ENCODE results near the gene TRIM47. TPM values are rescaled to one million over a fixed set of nuclear protein-coding genes. Genes with fewer than 3 reads are reported as not detected.
A peak's percentile ranks its signal among the peaks of the same experiment; 100 is the strongest.

Gene TRIM47
- total and polyA plus RNA-seq, 7 donors = 8.4 to 17.1 (median 10.9) TPM

DNA sequence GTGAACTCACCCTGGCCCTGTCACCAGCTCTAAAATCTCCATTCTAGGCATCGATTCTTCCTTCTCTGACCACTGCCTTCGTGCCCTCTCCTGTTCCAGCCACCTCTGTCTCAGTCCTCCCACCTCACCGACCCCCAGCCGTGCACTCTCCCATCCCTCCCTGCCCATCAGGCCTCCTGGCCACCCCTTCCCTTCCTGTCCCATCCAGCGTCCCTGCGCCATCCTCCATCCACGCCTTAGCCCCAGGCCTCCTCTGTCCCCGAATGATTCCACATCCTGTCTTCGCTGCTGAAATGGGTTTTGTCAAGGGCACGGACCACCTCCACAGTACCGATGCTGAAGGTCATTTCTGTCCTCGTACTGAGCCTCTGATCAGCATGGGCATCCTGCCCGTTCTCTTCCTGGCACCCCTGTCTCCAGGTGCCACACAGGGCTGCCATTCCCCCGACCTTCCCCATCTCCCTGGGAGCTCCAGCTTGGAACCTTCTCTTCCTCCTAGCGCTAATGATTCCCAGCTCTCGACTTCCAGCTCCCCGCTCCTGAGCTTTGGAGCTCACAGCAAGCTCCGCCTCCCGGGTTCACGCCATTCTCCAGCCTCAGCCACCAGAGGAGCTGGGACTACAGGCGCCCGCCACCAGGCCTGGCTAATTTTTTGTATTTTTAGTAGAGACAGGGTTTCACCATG lies 15.8 kb upstream of the TRIM47 start:
- H3K9me3 ChIP-seq = no peaks in the 10 kb centered on the region
- ATAC-seq (no peak), DNase-seq (no peak)
- peaks cover 21% of the 10 kb centered on the region for H3K4me1 ChIP-seq
- H3K27me3 ChIP-seq (ENCODE audit: insufficient read depth in 3 of 3, low read length in 2 of 3) = no peaks in the 10 kb centered on the region
- intact Hi-C loops (cut with DNase I) = loop anchor here in 1 of 2 donors (5.0 kb wide), 1 partner anchor 37 kb away; the partner anchor contains the start of gene WBP2
- H3K36me3 ChIP-seq (ENCODE audit: insufficient read depth in 1 of 2, low read depth in 1 of 2) = peaks cover 0 to 54% of the 10 kb centered on the region in 2 donors
- TF ChIP-seq, protein P1, sequence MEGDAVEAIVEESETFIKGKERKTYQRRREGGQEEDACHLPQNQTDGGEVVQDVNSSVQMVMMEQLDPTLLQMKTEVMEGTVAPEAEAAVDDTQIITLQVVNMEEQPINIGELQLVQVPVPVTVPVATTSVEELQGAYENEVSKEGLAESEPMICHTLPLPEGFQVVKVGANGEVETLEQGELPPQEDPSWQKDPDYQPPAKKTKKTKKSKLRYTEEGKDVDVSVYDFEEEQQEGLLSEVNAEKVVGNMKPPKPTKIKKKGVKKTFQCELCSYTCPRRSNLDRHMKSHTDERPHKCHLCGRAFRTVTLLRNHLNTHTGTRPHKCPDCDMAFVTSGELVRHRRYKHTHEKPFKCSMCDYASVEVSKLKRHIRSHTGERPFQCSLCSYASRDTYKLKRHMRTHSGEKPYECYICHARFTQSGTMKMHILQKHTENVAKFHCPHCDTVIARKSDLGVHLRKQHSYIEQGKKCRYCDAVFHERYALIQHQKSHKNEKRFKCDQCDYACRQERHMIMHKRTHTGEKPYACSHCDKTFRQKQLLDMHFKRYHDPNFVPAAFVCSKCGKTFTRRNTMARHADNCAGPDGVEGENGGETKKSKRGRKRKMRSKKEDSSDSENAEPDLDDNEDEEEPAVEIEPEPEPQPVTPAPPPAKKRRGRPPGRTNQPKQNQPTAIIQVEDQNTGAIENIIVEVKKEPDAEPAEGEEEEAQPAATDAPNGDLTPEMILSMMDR (IDR thresholded peaks at IDR 0.05) = no peak
- no peak overlapping the region for H3K4me3 ChIP-seq
- H3K27ac ChIP-seq = peak overlapping the region; percentile 97
- WGBS, 3 donors = 66 to 67% (median 66%) methylated on average over 22 of the region's 22 CpGs

DNA sequence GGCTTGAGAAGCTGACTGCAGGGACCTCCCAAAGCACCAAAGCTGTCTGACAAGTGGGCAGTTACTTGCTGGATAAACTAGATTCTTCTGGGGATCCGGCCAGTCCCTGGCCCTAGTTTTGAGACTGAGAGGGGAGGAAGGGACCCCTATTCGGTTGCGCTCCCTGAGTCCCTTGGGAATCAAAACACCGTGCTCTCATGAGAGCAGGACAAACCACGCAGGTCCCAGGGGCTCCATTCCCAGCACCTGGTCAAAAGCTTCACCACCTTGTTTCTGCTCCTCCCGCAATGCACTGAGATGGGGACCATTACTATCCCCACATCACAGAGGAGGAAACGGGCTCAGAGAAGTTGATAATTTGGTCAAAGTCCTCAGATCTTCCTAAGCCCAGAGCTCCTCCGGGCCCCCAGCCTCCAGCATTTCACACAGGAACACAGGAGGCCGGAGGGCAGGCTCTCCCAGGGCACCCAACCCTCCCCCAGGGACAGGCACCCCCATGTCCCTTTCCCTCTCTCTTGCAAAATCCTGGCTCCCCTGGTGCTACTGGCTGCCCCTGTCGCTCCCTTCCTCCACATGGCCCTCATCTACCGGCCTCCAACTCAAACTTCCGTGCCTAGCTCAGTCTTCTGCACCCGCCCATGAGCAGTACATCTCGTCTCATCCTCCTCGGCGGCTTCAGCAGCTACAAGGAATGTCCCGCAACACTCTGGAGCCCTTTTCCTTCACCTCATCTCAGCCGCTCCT lies 15.1 kb upstream of the TRIM47 start:
- H3K36me3 ChIP-seq (ENCODE audit: insufficient read depth in 1 of 2, low read depth in 1 of 2) = peaks cover 0 to 49% of the 10 kb centered on the region in 2 donors
- no peak for DNase-seq
- TF ChIP-seq, protein P1 (IDR thresholded peaks at IDR 0.05) = no peak
- ATAC-seq = no peak
- no peaks in the 10 kb centered on the region for H3K9me3 ChIP-seq
- no peaks in the 10 kb centered on the region for H3K27me3 ChIP-seq (ENCODE audit: insufficient read depth in 3 of 3, low read length in 2 of 3)
- H3K4me1 ChIP-seq = peaks cover 21% of the 10 kb centered on the region
- peak overlapping the region; percentile 97 for H3K27ac ChIP-seq
- WGBS, 3 donors = 85% methylated on average over 18 of the region's 18 CpGs
- H3K4me3 ChIP-seq = no peak overlapping the region
- intact Hi-C loops (cut with DNase I) = loop anchor here in 1 of 2 donors (5.0 kb wide), 1 partner anchor 36 kb away; the partner anchor contains the start of gene WBP2

DNA sequence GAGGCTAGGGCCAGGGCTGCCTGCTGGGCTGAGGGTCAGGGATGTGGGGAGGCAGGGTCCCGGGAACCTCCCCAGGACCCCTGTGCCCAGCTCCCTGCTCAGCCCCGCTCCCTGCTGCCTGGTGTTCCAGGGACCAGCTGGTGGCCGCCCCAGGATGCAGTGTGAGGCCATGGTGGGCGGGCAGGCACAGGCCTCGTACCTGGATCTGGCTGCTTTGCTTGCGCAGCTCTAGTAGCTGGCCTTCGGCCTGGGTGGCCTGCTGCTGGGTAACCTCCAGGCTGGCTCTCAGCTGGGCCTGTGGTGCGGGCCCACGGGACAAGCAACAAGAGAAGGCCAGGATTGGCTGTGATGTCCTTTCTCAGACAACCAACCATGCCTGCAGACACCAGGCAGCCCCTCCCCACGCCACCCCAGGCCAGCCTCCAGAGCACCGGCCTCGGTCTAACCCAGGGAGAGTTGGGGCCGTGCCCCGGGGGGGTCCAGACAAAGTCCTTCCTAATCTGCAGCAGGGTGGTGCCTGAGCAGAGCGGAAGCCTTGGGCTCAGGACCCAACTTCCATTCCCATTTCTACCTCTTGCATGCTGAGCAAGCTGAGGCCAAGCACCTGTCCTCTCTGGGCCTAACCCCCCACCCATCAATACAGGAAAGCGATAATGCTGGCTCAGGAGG lies 14.3 kb upstream of the TRIM47 start:
- WGBS, 3 donors = 62 to 89% (median 67%) methylated on average over 15 to 16 of the region's 16 CpGs
- TF ChIP-seq, protein P1 (IDR thresholded peaks at IDR 0.05) = no peak
- no peak overlapping the region for H3K4me3 ChIP-seq
- H3K27ac ChIP-seq = peak overlapping the region; percentile 30
- H3K27me3 ChIP-seq (ENCODE audit: insufficient read depth in 3 of 3, low read length in 2 of 3) = no peaks in the 10 kb centered on the region
- intact Hi-C loops (cut with DNase I) = loop anchor here in 1 of 2 donors (5.0 kb wide), 1 partner anchor 35 kb away; the partner anchor contains the start of gene WBP2
- H3K9me3 ChIP-seq = no peaks in the 10 kb centered on the region
- H3K4me1 ChIP-seq = peaks cover 21% of the 10 kb centered on the region
- H3K36me3 ChIP-seq (ENCODE audit: insufficient read depth in 1 of 2, low read depth in 1 of 2) = peaks cover 0 to 48% of the 10 kb centered on the region in 2 donors
- DNase-seq (no peak), ATAC-seq (peak in 1 of 4 donors; percentile 11)

DNA sequence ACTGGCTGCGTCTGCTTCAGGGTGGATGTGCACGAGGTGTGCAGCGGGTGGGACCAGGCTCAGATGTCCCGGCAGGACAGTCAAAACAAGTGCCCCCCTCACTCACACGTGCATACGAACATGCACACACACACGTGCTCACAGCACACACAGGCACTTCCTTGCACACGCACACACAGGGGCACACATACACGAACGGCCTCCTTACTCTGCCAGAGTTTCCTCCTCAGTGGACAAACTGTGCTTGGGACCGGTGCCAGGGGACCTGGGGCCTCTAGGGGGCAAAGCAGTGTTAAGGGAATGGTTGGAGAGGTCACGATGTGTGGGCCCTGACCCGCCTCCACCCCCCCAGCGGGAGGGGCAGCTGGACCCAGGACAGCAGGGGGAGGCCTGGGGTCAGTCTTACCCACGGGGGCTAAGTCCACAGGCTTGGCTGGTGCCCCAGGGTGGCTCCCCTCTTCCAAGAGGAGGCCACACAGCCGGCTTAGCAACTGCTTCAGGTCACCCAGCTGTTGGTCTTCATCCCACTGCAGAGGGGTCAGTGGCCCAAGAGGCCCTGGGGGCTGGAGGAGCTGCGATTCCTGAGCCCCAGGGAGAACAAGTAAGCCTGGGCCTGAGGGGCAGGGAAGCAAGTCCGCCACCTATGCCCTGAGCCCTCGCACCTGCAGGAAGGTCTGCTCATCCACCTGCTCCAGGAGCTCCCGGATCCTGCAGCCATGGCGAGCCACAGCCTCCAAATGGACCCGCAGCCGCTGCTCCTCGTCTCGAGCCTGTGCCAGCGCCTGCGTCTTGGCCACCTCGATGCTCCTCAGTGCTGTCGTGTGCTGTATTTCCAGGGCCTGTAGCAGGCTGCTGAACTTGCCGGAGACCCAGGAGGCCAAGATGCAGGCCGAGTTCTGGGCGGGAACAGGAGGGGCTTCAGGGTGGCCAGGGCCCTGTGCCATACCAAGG lies 13.5 kb upstream of the TRIM47 start:
- H3K4me3 ChIP-seq = no peak overlapping the region
- intact Hi-C loops (cut with DNase I) = loop anchor here in 1 of 2 donors (5.0 kb wide), 1 partner anchor 35 kb away; the partner anchor contains the start of gene WBP2
- peak overlapping the region; percentile 30 for H3K27ac ChIP-seq
- peaks cover 21% of the 10 kb centered on the region for H3K4me1 ChIP-seq
- TF ChIP-seq, protein P1 (IDR thresholded peaks at IDR 0.05) = no peak
- ATAC-seq (no peak), DNase-seq (no peak)
- H3K27me3 ChIP-seq (ENCODE audit: insufficient read depth in 3 of 3, low read length in 2 of 3) = no peaks in the 10 kb centered on the region
- H3K9me3 ChIP-seq = no peaks in the 10 kb centered on the region
- 73 to 80% (median 75%) methylated on average over 30 to 32 of the region's 32 CpGs for WGBS, 3 donors
- peaks cover 0 to 46% of the 10 kb centered on the region in 2 donors for H3K36me3 ChIP-seq (ENCODE audit: insufficient read depth in 1 of 2, low read depth in 1 of 2)
